HuH-7 (cell line): Measurements from ENCODE around the gene KLHL30.

Experiments used
- DNase-seq: peaks from one replicate; pipeline ENCODE4 v3.0.0; 2011; ENCODE audit warnings: low spot score

KLHL30 gene

DNA sequence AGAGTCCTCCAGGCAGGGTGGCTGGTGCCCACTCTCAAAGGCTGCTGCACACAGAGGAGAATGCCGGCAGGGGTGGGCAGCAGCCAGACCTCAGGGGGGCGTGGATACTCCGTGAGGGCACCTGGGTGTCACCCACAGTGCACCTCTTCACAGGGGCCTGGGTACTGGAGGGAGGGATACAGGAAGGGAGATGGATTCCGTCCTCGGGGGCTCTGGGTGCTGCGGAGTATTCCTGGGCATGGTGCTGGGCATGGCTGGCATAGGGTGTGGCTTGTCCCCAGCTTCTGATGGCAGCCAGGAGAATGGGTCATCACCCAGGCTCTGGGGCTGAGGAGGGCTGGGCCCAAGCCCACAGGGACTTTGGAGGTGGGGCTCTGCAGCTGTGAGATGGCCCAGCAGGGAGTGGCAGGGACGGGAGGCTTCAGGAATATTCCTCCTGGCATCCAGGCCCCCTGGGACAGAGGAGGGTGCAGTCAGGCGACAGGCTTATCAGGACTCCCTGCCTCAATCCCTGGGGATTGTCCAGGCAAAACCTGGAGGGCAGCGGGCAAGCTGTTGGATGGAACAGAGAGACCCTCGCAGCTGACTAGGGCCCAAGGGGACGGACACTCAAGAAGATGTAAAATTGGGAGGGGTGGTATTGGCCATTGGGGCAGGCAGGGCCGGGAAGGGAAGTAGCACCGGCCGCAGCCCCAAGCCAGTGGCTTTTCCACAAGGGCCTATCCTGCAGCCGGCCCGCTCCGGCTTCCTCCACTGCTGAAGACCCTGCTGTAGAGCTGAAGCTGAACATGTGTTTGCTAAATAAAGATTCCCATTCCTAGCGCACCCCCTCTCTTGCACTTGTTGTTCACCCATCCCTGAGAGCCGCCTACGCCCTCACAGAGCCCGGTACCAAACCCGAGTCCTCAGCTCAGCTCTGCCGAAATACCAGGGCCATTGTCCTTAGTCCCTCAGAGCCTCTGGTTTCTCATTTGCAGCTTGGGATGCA is 5.7 kb upstream of the KLHL30 start:
- no peak for DNase-seq

DNA sequence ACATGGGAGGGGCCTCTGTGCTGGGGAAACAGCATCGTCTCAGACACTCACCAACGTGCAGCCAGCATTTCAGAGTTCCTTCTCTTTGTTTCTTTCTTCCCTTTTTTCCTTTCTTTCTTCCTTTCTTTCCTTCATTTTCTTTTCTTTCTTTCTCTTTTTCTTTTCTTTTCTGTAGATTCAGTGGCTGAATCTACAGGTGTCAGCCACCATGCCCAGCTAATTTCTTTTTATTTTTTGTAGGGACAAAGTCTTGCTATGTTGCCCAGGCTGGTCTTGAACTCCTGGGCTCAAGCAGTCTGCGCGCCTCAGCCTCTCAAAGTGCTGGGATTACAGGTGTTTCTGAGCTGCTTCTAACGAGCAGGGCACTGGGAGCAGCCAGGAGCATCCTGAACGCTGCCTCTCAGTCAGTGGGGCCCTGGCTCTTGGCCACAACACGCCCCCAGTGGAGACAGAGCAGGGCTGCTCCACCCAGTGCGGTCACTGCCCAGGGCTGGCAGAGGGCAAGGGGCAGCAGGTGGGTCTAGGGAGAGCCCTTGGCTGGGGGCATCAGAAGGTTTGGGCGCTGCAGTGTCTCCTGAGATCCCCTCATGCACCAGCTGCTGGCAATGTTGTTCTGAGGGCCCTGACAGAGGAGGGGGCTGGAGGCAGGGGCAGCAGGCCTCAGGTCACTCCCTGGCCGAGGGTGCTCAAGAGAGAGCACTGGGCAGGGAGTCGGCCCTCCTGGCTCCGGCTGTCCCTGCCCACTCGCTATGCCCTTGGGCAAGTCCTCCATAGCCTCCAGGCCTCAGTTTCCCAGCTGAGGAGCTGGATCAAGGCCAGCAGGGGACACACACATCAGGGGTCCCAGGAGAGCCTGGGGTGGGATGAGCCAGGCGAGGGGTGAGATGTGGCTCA is 4.7 kb upstream of the KLHL30 start:
- peak; percentile 64 for DNase-seq

DNA sequence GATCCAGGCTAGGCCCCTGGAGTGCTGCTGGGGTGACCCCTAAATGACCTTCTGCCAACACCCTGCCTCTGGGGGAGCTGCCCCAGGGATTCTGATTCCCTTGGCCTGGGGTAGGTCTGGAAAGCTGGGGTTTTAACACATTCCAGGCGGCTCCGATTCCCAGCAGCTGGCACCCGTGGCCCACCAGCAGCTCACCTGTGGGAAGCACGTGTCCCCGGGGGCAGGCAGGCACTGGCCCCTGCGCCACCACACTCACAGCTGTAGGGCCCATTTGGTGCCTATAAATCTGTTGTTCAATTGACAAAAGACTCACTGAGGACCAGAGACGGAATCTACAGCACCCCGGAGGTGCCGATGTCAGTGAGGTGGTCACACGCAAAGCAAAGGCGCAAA is 4.1 kb upstream of the KLHL30 start:
- DNase-seq, result no peak

DNA sequence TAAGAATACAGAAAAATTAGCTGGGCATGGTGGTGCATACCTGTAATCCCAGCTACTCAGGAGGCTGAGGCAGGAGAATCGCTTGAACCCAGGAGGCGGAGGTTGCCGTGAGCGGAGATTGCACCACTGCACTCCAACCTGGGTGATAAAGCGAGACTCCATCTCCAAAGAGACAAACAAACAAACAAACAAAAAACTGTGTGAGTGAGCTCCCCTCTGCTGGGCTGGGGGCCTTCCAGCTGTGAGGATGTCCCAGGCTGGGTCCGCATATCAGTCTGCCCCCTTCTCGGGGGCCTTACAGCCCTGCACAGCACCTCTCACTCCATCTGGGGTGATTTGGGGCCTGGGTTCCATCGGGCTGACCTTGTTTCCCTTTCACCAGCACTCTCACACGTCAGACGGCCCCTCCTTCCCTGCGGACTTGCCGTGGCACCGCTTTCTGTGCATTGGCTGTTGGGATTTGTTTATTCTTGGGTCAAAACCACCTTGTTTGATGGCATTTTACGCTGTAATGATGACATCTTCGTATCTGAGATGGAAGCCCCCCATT is 2.8 kb upstream of the KLHL30 start:
- no peak for DNase-seq

DNA sequence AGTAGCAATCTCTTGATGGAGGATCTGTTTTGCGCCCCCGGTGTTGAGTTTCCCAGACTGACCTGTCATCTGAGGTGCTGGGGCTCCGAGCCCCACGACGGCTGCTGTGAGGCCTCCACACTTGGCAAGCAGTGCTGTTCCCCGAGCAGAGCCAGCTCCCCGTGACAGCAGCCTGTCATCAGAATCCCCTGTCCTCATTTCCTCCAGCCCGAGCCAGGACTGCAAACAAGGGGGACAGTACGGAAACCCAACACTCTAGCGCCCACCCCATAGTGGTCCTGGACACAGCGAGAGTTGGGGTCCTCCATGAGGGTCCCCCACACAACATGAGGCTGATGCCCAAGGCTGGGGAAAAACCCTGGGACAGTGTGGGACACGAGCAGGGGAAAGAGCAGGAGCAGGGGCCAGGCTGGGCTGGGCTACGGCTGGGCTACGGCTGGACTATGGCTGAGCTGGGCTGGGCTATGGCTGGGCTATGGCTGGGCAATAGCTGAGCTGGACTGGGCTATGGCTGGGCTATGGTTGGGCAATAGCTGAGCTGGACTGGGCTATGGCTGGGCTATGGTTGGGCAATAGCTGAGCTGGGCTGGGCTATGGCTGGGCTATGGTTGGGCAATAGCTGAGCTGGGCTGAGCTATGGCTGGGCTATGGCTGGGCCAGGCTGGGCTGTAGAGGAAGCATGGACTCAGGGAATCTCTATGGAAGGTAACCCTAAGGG is 1.5 kb upstream of the KLHL30 start:
- peak; percentile 79 for DNase-seq

DNA sequence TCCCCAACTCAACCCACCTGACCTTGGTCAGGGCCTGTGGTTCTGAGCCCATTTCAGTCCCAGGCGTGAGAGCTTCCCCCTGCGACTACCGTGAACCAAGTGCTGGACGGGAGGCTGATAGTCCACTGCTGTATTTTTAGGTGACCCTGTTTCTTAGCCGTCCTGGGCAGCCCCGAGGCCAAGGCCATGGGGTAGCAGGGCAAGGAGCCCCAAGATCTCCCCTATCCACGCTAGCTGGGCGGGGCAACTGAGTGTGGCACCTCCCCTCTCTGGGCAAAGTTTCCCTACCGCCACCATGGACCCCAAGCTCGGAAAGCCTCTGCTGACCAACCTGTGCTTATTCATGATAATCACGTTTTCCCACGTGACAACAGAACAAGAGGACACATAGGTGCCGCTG is 583 bp upstream of the KLHL30 start:
- no peak for DNase-seq

DNA sequence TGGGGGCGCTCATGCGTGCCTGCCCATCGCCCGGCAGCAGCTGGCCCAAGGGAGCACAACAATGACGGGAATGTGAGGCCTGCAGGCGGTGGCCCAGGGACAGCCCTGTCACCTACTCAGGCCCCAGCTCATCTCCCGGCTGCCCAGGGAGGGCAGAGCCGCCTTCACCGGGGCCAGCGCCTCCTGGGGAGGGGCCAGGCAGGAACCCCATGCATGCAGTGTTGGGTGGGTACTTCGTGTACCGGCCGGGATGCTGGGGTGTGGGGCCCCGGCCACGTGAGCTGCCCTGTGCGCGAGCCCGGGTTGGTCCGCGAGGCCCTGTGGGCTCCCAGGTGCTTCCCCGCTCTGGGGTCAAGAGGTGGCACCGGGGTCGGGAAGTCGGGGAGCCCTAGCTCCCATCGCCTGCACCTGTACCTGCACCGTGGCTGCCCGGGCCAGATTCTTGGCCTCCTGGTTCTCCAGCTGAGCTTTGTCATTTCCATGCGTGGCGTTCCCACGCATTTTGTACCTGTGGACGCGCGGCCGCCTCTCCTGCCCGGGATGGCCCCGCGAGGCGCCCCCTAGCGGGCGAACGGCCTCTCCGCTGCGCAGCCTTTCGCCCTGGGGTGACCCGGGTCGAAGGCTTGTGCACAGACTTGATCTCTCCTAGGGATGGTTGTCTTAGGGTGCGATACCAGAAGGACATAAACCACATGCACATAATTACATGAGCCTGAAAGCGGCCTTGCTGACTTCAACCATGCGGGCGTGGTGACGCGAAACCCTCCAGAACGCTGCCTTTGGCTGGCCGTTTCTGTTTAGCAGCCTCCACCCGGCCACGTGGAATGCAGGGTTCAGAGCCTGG is 950 bp downstream of the KLHL30 start:
- no peak for DNase-seq

DNA sequence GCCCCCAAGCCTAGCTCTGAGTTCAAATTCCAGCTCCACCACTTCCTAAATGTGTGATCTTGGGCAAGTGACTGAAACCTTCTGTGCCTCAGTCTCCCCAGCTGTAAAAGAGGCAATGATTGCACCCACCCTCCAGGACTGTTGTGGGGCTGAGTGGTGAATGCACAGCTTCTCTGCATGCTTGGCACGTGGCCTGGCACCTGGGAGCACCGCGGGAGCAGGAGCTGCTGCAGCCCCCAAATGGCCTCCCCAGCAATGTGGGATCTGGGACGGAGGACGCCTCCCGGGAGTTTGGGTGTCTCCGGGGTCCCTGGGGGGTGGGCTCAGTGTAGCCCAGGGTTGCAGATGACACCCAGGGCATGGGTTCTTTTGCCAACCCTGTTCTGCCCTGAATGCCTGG is 1.6 kb downstream of the KLHL30 start:
- no peak for DNase-seq

DNA sequence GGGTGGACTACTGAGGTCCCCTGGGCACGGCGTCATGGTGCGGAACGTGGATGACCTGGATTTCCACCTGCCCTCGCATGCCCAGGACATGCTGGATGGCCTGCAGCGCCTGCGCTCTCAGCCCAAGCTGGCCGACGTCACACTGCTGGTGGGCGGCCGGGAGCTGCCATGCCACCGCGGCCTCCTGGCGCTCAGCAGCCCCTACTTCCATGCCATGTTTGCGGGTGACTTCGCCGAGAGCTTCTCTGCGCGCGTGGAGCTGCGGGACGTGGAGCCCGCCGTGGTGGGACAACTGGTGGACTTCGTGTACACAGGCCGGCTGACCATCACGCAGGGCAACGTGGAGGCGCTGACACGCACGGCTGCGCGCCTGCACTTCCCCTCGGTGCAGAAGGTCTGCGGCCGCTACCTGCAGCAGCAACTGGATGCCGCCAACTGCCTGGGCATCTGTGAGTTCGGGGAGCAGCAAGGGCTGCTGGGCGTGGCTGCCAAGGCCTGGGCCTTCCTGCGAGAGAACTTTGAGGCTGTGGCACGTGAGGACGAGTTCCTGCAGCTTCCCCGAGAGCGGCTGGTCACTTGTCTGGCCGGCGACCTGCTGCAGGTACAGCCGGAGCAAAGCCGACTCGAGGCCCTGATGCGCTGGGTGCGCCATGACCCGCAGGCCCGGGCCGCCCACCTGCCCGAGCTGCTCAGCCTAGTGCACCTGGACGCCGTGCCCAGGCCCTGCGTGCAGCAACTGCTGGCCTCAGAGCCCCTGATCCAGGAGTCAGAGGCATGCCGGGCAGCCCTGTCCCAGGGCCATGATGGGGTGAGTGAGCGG is 2.5 kb downstream of the KLHL30 start:
- no peak for DNase-seq

DNA sequence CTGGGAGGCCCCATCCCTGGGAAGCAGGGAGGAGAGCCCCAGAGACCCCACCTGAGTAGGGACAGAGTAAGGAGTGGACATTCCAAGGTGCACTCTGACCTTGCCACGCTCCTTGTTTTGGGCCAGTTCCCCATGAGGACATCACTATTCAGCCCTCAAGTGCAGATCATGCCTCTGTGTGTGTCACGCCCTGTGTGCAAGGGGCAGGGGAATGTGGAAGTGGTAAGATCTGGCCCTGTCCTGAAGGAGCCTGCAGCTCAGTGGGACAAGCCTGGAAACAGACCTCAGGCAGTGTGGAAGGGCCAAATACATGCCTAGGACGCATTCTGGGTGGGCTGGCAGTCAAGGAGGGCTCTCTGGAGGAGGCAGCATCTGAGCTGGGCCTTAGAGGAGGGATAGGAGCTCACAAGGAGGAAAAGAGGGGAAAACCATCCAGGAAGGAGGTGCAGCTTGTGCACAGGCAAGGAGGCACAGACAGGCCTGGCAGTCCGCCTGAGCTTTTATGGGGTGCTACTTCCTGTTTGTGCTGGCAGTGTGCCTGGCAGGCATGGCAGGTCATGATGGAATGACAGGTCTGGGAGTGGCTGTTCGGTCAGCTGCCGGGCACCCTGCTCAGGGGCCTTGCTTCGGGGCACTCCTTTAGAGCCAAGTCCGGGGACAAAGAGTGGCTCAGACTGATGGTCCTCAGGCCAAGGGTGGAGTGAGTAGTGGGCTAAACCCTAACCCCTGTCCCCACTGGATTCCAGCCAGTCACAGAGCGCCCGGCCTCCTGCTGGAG is 3.3 kb downstream of the KLHL30 start:
- DNase-seq, result no peak

DNA sequence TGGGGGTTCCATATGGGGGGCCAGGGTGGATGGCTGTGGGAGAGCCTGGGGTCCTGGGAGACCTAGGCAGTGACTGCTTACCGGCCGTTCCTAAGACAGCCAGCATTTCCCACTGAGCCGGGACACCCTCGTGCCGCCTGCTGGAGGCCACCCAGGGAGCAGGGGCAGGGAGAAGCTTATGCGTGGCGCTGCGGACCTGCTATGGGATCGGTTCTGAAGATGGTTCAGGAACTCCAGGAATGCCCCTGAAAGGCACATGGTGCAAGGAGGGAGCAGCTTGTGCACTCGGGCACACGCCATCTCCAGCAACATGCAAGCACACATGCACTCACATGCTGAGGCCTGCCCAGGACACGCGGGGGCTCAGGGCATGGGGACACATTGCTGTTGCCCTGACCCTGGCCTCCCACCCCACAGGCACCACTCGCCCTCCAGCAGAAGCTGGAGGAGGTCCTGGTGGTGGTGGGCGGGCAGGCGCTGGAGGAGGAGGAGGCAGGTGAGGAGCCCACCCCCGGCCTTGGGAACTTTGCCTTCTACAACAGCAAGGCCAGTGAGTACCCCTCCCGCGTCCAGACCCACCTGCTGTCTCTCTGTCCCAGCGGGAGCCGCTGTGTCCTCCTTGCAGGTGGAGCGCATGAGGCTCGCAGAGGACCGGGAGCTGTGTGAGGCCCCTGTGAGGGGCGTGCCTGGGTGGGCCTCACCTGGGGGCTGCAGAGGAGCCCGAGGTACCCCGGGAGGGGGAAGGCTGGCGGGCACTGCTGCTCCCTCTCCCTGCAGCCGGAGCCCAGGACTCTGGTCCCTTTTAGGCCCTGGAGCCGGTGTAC is 4.1 kb downstream of the KLHL30 start:
- DNase-seq, result no peak

DNA sequence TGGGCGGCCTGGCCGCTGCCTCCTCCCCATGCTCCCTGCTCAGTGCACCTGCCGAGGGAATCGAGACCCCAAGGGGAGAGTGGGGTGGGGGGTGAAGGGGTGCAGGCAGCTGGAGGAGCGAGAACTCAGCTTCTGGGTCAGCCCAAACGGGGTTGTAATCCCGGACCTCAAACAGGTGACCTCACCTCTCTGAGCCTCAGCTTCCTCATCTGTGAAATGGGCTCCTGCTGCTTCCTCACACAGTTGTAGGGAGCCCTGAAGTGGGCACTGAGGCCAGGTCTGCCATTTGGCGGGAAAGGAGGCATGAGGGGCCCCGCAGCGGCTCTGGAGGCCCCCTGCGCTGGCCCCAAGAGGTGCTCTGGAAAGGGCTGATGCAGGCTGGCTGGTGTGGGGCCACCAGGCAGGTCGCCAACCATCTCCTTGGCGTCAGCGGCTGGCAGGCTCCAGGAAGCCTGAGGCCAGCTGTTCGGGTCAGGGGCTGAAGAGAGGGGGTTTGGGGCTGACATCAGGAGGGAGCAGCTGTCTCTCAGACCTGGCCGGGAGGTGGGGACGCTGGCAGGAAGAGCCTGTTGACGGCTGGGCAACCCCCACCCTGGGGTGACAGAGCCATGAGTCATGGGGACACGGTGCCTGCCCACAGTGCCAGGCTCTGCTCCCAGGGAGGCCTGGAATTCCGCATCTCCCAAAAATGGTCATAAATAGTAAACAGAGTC is 4.9 kb downstream of the KLHL30 start:
- no peak for DNase-seq

DNA sequence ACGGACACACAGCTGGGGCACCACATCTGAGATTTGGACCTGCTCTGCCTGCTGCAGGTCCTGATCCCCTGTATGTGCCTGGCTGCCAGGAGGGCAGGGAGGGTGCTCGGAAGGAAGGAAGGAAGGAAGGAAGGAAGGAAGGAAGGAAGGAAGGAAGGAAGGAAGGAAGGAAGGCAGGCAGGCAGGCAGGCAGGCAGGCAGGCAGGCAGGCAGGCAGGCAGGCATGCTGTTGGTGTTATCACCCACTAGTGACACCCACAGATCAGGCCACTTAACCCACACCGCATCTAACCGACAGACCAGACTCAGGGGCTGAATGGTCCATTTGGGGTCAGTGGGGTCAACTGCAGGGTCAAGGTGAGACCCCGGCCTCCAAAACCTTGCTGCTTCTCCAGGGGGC is 5.8 kb downstream of the KLHL30 start:
- DNase-seq, result no peak

DNA sequence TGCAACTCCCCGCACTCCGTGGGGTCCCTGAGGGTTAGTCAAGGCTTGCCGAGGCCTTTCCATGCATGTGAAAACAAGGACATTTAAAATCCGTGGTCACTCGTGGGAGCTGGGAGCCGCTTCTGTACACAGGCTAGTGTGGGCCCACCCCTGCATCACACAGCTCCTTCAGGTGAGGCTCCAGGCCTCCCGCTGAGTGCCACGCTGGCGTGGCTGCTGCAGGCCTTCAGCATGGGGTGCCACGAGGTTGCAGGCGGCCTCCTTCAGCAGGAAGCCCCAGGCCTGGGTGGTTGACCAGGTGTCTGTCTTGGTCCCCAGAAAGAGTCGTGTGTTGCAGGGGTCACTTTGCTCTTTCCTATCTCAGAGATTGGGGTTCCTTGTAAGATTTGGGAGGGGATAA is 6.6 kb downstream of the KLHL30 start:
- no peak for DNase-seq

DNA sequence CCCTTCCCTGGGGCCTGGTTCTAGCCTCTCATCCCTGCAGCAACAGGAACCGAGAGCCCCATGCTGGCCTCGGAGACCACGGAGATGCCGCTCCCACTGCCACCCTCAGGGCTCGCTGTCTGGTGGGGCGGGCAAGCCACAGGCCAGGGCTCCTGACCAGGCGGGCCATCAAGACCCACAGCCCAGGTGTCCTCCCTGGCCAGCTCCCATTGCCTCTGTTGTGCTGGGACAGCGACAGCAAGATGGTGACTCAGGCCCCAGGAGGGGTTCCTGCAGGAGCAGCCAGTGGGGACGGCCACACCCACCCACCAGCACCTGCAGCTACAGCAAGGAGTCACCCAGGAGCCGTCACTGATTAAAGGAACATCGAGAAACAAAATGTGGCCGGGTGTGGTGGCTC is 7.4 kb downstream of the KLHL30 start:
- DNase-seq, result no peak

DNA sequence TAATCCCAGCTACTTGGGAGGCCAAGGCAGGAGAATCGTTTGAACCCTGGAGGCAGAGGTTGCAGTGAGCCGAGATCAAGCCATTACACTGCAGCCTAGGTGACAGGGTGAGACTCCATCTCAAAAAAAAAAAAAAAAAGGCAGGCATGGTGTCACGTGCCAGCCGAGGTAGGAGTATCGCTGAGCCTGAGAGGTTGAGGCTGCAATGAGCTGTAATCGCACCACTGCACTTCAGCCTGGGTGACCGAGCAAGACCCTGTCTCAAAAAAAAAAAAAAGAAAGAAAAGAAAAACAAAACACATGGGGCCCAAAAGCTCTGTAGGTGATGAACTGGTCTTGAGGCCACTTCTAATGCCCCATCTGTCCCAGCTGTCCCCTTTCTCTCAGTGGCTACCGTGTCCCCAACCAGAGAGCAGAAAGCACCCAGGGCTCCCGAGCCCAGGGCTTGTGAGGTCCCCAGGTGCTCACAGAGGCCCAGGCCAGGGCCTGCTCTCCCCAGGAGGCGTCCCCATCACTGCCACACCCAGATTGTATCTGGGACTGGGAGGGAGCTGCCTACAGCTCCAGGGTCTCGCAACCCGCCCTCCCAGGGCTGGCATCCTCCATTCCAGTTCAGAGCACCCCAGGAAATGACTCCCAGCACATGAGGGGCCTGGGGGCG is 8.5 kb downstream of the KLHL30 start:
- DNase-seq, result no peak

DNA sequence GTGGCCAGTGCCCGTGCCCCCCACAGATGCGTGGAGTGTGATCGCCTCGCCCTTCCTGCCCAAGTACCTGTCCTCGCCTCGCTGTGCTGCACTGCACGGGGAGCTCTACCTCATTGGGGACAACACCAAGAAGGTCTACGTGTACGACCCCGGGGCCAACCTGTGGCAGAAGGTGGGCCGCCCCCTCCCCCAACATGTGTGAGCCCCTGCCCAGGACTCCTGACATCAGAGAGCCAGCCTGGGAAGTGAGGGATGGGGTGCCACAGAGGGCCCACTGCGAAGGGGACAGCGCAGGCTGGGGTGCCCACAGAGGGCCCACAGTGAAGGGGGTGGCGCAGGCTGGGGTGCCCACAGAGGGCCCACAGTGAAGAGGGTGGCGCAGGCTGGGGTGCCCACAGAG is 10.5 kb downstream of the KLHL30 start:
- no peak for DNase-seq
